Measurements from ENCODE around the gene SCYL2.

GRCh38 chr12:100345020-100345767, 78.2 kb downstream of the SCYL2 start:
- TF ChIP-seq, protein P1, sequence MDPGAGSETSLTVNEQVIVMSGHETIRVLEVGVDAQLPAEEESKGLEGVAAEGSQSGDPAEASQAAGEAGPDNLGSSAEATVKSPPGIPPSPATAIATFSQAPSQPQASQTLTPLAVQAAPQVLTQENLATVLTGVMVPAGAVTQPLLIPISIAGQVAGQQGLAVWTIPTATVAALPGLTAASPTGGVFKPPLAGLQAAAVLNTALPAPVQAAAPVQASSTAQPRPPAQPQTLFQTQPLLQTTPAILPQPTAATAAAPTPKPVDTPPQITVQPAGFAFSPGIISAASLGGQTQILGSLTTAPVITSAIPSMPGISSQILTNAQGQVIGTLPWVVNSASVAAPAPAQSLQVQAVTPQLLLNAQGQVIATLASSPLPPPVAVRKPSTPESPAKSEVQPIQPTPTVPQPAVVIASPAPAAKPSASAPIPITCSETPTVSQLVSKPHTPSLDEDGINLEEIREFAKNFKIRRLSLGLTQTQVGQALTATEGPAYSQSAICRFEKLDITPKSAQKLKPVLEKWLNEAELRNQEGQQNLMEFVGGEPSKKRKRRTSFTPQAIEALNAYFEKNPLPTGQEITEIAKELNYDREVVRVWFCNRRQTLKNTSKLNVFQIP (CRISPR knock-in tag; IDR thresholded peaks at IDR 0.05; ENCODE audit: borderline replicate concordance, low read depth), result no peak
- TF ChIP-seq PATZ1 (CRISPR knock-in tag; IDR thresholded peaks at IDR 0.05; ENCODE audit: borderline replicate concordance) (no peak), TCF4 (CRISPR knock-in tag; IDR thresholded peaks at IDR 0.05; ENCODE audit: borderline replicate concordance) (no peak), ISL1 (CRISPR knock-in tag; IDR thresholded peaks at IDR 0.05) (no peak), CREB5 (CRISPR knock-in tag; IDR thresholded peaks at IDR 0.05; ENCODE audit: low read depth) (no peak), ZC3H10 (CRISPR knock-in tag; IDR thresholded peaks at IDR 0.05) (no peak)
